AG09309 (cell line): Measurements from ENCODE around the gene SLC41A3.

Experiments
- DNase-seq: peaks from one replicate; pipeline ENCODE4 v3.0.0-alpha.2; 2010; ENCODE audit warnings: low read depth
- H3K4me3 ChIP-seq: 2 replicates; pipeline ENCODE4 v1.5.1; 2011; ENCODE audit warnings: mild to moderate bottlenecking, low read depth, low read length, moderate library complexity; ENCODE audit not compliant: control insufficient read depth
- TF ChIP-seq, protein P1 (sequence below): IDR thresholded peaks from 2 replicates; pipeline ENCODE4 v1.5.1; 2011; ENCODE audit warnings: mild to moderate bottlenecking, low read depth, low read length, inconsistent platforms; ENCODE audit not compliant: insufficient read depth, control insufficient read depth; ENCODE audit errors: missing control alignments

SLC41A3 gene

DNA sequence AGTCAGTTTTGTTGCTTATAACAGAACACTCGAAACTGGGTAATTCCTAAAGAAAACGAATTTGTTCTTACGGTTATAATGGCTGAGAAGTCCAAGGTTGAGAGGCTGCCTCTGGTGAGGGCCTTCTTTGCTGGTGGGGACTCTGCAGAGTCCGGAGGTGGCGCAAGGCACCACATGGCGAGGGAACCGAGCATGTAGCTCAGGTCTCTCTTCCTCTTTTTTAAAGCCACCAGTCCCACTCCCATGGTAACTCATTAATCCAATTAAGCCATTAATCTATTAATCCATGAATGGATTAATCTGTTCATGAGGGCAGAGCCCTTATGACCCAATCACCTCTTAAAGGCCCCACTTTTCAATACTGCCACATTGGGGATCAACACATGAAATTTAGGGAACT is 64.9 kb downstream of the SLC41A3 start:
- TF ChIP-seq, protein P1, sequence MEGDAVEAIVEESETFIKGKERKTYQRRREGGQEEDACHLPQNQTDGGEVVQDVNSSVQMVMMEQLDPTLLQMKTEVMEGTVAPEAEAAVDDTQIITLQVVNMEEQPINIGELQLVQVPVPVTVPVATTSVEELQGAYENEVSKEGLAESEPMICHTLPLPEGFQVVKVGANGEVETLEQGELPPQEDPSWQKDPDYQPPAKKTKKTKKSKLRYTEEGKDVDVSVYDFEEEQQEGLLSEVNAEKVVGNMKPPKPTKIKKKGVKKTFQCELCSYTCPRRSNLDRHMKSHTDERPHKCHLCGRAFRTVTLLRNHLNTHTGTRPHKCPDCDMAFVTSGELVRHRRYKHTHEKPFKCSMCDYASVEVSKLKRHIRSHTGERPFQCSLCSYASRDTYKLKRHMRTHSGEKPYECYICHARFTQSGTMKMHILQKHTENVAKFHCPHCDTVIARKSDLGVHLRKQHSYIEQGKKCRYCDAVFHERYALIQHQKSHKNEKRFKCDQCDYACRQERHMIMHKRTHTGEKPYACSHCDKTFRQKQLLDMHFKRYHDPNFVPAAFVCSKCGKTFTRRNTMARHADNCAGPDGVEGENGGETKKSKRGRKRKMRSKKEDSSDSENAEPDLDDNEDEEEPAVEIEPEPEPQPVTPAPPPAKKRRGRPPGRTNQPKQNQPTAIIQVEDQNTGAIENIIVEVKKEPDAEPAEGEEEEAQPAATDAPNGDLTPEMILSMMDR: no peak
- no peak for DNase-seq
- no peak overlapping the region for H3K4me3 ChIP-seq

DNA sequence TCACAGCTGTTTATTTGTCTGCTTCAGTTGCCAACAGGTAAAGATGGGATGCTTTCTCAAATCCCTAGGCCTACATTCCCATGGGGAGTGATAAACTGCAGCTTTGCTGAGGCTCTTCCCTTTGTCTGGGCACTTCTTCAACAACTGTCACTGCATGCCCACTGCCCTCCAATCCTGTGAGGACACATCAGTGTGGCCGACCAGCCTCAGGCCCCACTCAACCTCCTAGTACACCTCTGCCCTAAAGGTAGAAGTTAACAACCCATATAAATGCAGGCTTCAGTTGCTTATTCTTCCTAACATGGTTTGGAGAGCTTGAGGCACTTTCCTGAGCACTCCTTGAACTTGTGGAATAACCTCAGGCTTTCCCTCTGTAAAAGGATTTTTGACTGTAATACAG is 65.4 kb downstream of the SLC41A3 start:
- TF ChIP-seq, protein P1: no peak
- DNase-seq: no peak
- no peak overlapping the region for H3K4me3 ChIP-seq

DNA sequence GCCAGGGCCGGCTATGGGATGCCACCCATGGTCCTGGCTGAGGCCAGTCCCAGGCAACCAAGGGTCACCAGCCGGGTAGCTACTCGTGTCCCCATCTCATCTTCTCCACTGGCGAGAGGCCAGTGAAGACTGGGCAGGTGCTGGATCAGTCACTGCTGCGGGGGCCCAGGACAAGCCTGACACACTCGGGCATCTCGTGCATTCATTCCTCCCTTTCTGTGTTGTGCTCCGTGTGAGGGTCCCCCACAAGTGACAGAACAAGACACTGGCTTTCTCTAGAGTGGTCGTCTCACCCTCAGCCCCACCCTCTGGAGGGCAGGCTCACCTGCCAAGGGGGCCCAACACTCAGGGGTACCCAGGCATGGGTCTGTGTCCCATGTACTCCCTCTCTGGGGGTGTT is 66.6 kb downstream of the SLC41A3 start:
- TF ChIP-seq, protein P1: no peak
- no peak overlapping the region for H3K4me3 ChIP-seq
- DNase-seq: no peak

DNA sequence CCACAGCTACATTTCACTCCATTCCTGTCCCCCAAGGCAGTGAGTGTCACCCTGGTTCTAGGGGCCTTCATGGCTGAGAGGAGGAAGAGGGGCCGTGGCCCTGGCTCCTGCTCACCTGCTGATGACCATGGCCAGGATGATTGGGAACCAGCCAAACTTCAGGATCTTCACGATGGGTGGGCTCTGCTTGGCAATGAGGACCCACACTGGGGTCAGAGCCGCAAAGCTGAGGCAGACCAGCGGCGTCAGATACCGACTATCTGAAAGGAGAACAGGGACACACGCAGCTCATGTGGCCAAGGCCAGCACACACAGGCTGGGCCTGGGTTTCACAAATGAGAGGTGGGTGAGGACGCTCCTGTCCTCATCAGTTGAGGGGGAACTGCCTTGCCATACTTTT is 67.3 kb downstream of the SLC41A3 start:
- H3K4me3 ChIP-seq: no peak overlapping the region
- DNase-seq: no peak
- TF ChIP-seq, protein P1: no peak

DNA sequence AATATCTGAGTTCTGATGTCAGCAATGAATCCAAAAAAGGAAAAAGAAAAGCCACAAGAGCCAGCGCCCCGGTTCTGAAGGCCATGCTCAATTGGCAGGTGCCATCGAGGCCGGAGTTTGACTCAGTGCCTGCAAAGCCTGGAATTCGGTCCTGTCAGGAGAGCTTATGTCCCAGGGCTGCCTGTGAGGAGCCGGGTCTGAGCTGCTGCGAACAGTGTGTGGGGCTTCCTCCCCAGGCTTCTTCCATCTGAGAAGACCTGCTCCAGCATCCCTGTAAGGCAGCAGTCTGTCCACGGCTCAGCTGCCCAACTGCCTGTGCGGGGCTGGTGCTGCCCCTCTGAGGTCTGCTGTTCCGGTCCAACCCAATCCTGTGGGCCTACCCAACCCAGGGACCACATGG is 68.8 kb downstream of the SLC41A3 start:
- no peak overlapping the region for H3K4me3 ChIP-seq
- no peak for DNase-seq
- TF ChIP-seq, protein P1: no peak

DNA sequence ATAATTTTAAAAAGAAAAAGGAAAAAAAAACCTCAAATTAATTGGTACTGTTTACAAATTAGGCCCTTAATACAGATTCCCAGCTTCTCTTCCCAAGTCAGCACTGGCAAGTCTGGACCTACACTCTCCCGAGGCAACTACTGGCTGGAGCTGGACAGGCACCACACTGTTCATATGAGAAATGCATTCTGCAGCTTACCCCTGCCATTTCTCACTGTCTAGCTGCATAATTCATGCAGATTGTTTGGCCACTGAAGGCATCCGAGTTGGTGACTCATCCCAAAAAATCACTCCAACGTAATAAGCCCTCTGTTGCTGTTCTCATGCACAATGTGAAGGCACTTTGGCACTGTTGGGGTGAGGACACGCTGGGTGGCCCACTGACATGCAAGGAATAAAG is 69.7 kb downstream of the SLC41A3 start:
- TF ChIP-seq, protein P1: no peak
- H3K4me3 ChIP-seq: no peak overlapping the region
- no peak for DNase-seq

DNA sequence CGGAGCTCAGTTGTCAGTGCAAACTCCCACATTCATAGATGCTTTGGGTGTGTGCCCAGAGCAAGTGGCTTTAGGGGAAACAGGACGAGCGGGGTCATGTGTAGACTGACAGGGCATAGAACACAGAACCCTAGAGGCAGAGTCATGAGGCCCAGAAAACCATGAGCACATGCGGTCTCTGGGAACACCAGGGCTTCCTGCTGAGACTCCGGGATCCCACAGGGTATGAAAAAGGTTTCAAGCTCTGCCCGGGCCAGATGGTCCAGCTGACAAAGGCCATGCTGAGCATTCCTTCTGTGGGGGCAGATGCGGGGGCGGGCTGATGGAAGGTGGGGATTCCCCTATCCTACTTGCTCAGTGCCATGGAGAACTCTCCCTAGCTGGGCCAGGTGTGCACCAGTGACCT is 70.2 kb downstream of the SLC41A3 start:
- no peak overlapping the region for H3K4me3 ChIP-seq
- TF ChIP-seq, protein P1: no peak
- DNase-seq: no peak
